Cardiac fibroblast (primary cell): ENCODE measurements around the gene SYT7.

Experiments
- DNase-seq, 2 donors: peaks; one replicate each; pipeline versions ENCODE4 v3.0.0 to v3.0.0-alpha.2; 2010; ENCODE audit warnings: low read depth in 2 of 2
- H3K4me3 ChIP-seq, 2 donors: replicated peaks in 1 of 2; 1 replicate in 1 of 2; 2 replicates in 1 of 2; pipeline ENCODE4 v1.5.1; 2011; ENCODE audit warnings: low read depth in 2 of 2, low read length in 2 of 2, mild to moderate bottlenecking in 2 of 2, moderate library complexity in 1 of 2
- TF ChIP-seq, protein P1 (sequence below): IDR thresholded peaks from one replicate; pipeline ENCODE4 v1.5.1; 2011; ENCODE audit warnings: low read depth, mild to moderate bottlenecking, low read length, inconsistent platforms

SYT7 gene

DNA sequence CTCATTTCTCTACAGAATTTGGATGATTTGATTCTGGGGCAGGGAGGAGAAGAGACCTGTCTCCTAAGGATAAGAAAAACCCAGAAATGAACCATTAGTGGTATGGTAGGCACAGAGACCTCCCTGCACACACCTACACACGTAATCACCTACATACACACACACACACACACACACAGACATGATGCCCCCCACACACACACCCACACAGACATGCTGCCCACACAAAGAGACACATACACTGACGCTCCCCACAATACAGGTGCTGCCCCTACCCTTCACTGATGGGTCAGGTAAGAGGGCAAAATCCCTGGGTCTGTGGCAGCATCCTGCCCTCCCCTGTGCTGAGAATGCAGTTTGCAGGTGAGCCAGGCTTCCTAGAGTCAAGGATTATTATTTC lies 1.1 kb upstream of the SYT7 start:
- no peak overlapping the region for H3K4me3 ChIP-seq
- DNase-seq: no peak
- TF ChIP-seq, protein P1, sequence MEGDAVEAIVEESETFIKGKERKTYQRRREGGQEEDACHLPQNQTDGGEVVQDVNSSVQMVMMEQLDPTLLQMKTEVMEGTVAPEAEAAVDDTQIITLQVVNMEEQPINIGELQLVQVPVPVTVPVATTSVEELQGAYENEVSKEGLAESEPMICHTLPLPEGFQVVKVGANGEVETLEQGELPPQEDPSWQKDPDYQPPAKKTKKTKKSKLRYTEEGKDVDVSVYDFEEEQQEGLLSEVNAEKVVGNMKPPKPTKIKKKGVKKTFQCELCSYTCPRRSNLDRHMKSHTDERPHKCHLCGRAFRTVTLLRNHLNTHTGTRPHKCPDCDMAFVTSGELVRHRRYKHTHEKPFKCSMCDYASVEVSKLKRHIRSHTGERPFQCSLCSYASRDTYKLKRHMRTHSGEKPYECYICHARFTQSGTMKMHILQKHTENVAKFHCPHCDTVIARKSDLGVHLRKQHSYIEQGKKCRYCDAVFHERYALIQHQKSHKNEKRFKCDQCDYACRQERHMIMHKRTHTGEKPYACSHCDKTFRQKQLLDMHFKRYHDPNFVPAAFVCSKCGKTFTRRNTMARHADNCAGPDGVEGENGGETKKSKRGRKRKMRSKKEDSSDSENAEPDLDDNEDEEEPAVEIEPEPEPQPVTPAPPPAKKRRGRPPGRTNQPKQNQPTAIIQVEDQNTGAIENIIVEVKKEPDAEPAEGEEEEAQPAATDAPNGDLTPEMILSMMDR: no peak

DNA sequence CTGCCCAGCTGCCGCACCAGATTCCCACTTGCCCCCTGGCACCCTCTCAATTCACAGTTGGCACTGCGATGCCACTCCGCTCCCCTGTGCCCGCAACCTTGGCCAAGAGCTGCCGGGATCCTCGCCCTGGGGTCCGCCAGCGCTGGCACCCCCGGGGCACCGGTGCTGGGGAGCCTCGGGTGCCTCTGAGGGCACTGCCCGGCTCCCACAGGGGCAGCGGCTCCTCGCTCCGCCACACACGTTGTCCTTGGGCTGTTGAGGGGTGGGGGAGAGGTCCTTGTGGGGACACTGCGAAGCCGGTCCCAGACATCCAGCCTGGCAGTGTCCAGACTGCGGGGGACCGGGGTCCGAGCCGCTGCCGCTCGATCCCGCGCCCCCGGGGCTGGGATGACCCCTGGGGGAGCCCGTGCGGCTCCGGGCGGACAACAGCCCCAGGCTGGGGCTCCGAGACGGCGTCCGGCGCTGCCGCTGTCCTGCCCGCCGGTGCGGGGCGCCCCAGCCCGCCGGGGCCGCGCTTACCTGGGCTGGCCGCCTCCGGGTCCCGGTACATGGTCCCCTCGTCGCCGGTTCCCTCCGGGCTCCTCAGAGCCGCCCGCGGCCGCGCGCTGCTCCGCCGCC lies 496 bp downstream of the SYT7 start:
- no peak for DNase-seq
- peak overlapping the region in 1 of 2 donors; percentile 18 for H3K4me3 ChIP-seq
- TF ChIP-seq, protein P1: no peak

DNA sequence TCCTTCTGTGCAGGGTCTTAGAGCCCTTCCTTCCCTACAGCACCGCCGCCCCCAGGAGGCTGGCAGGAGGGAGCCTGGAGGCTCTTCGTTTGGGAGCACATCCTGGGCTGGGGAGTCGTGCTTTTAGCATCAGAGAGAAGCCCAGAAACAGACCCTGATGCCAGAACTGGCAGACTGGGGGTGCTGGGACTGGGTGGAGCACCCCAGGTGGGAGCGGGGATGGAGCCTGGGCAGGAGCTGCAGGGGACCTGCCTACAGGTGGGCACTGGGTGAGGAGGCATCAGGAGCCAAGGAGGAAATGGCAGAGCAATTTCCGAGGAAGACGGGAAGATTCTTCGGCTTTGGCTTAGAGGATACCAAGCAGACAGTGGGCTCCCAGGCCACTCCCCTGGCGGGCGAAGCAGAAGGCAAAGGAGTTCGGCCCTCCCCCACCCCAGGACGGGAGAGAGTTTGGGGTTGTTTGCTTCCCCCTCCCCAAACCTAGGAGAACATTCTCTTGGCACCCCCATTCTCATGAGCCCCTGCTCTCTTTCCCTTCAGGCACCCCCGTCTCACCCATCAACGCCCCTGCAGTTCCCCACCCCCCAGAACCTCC lies 1.1 kb downstream of the SYT7 start:
- no peak for DNase-seq
- H3K4me3 ChIP-seq: no peak overlapping the region
- TF ChIP-seq, protein P1: no peak

DNA sequence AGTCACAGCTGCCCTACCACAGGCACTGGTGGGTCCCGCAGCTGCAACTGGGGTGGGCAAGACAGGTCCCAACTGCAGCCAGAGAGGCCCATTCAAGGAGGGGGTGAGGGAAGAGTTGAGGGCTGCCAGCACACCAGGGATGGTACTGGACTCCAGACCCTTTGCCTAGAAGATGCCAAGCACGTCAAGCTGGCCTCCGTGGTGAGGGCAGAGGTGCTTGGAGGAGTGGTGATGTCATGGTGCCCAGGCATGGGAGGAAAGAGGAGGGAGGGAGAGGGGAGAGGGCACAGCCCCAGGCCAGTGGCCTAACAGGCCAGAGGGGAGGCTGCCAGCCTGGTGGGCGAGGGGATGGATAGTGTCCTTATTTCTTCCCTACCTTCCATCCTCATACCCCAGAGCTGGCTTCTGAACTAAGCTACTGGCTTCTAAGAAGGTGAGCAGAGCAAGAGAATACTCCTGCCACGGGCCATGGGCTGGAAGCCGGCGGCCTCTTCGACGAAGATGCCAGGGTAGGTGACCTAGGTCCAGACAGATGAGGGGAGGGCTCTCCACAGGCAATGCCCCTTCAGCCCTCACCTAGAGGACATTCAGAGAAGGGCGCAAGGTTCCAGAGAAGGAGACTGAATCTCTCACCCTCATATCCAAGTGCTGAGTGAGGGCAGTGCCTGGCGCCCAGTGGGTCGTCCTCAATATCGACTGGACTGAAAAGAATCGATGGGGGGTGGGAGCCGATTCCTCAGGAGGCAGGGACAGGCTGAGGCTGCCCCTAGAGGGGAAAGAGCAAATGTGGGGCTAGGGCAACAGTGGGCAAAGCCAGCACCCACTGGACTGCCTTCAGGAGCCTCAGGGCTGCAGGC lies 1.8 kb downstream of the SYT7 start:
- TF ChIP-seq, protein P1: no peak
- no peak overlapping the region for H3K4me3 ChIP-seq
- DNase-seq: no peak

DNA sequence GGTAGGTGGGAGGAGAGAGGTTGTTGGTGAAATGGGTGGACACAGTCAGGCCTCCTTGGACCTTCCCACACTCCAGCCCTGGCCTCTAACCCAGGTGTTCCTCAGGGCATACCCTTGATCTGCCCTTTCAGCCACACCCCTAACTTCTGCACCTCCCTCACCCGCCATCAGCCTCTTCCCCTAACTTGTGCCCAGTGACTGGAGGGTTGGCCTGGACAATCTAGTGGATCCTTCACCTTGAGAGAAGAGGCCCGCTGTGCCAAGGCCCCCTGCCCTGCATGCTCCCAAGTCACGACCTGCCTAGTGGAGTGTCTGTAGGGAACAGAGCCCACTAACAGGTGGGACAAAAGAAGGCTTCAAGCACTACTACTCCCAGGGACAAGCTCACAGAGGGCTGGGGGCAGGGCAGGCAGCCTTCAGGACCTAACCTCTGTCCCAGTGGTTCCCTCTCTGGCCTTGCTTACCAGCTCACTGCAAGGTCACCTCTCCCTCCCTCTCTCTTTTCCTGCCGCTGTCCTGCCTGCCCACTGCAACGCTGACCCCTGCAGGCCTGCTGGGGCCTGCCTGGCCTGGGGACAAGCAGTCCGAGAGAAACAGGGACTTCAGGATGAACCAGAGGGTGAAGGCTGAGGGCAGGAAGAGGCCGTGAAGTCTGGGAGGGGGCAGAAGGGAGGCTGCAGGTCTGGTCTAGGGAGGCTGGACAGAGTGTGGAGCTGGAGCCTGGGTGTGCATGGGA lies 3.3 kb downstream of the SYT7 start:
- DNase-seq: peak in 1 of 2 donors; percentile 17
- TF ChIP-seq, protein P1: peak; percentile 36
- H3K4me3 ChIP-seq: no peak overlapping the region
